GM12872 (cell line): Measurements from ENCODE around the gene CRYBG3.

Source experiments
- TF ChIP-seq, protein P1 (sequence below): IDR thresholded peaks from 3 replicates; pipeline ENCODE4 v1.5.1; 2011; ENCODE audit warnings: low read depth, mild to moderate bottlenecking, low read length, moderate library complexity; ENCODE audit not compliant: insufficient read depth

CRYBG3 gene

DNA sequence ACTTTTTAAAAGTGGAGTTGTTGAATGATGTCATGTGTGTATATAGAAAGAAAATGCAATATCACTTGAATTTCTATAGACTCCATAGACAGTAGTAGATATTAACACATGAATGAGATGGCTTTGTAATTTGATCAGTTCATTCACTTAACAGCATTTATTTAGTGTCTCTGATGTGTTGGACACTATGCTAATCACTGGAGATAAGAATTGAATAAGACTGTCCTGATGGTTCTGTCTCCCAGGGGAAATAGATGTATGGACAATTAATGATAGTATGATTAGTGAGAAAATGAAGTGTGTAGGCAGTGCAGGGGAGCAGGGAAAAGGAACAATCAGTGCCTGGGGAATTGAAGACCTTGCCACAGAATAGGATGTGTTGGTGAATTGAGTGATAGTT is 77.5 kb downstream of the CRYBG3 start:
- TF ChIP-seq, protein P1, sequence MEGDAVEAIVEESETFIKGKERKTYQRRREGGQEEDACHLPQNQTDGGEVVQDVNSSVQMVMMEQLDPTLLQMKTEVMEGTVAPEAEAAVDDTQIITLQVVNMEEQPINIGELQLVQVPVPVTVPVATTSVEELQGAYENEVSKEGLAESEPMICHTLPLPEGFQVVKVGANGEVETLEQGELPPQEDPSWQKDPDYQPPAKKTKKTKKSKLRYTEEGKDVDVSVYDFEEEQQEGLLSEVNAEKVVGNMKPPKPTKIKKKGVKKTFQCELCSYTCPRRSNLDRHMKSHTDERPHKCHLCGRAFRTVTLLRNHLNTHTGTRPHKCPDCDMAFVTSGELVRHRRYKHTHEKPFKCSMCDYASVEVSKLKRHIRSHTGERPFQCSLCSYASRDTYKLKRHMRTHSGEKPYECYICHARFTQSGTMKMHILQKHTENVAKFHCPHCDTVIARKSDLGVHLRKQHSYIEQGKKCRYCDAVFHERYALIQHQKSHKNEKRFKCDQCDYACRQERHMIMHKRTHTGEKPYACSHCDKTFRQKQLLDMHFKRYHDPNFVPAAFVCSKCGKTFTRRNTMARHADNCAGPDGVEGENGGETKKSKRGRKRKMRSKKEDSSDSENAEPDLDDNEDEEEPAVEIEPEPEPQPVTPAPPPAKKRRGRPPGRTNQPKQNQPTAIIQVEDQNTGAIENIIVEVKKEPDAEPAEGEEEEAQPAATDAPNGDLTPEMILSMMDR = no peak

DNA sequence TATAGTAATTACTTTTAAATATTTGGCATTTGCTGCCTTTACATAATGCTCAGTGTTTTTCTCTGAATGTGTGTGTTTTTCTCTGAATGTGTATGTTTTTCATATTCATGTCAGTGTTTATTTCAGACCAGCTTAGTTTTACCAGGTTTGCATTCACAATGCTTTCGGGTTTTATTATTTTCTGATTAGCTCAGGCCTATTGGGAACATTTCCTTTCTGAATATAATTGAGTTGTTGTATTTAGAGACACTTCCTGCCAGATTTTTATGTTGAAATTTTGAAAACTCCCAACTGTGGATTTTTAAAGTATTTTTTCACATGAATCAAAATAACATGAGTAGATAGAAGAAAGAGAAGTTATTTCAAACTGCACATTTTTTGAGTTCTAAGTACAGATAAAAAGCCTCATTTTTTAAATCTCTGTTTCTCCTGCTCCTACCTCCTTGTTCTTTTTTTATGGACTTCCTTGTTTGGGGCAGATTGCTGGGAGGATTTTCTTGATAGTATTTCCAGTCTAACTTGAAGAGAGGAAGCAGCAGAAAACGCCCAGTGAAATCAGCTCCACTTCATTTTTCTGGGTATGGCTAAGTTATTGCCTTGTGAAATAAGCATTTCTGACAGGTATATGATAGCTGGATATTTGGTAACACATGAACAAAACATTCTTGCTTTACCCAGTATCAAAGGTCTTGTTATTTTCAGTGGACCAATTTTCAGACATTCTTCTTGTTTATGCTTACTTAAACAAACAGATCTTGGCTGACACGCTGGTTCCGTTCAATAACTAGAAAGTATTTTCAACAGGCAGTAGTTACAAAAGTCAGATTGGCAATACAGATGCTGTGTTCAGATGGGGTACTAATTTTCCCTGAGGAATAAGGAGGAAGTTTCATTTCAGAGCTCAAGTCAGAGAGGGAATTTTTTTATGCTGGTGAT is 79.8 kb downstream of the CRYBG3 start:
- TF ChIP-seq, protein P1 = no peak

DNA sequence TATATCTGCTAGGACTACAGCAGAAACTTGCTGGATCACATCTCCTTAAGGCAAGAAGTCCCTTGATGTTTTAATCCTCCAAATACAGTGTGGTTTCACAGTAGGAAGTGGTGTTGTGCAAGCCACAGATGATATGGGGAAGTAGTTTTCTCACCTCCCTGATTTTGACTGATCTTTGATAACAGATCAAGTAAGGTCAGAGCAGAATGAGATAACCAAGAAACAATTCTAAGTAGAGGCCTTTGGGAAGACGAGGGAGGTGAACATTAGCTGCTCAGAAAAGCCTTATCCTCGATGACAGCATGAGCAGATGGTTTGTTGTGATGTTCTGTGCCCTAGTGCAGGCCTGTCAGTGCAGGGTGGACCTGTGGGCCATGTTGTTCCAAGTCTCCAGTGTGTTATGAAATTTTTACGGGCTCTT is 89.1 kb downstream of the CRYBG3 start:
- TF ChIP-seq, protein P1 = no peak

DNA sequence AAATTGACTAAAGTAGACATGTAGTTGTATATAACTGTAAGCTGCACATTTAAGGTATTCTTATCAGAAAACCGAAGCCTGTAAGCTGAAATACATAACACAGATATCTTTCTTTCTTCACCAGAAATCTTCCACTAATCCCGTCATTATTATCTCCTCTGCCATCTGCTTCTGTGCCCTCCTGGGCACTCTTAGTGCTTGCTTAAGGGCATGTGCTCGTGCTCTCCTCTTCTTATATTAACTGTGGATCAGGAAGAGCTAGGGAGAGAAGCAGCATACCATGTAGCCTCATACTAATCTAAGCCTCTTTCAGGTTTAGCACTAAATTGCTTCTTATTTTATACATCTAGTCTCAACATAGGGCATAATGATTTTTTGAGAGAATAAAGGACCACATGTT is 89.6 kb downstream of the CRYBG3 start:
- TF ChIP-seq, protein P1 = no peak

DNA sequence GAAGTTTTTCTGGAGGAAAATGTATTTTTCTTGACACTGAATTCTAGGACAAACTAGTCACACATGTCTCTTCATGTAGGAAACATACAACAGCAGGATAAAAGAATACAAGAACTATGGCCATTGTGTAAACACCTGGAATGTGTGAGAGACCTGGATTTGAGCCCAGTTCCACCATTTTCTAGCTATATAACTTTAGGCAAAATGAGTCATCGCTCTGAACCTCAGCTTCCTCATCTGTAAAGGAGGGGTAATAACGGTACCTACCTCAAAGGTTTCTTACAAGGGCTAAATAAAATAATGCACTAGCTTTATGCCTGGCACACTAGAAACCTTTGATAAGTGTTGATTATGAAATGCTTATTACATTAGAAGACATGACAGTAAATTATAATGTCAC is 92.6 kb downstream of the CRYBG3 start:
- TF ChIP-seq, protein P1 = no peak

DNA sequence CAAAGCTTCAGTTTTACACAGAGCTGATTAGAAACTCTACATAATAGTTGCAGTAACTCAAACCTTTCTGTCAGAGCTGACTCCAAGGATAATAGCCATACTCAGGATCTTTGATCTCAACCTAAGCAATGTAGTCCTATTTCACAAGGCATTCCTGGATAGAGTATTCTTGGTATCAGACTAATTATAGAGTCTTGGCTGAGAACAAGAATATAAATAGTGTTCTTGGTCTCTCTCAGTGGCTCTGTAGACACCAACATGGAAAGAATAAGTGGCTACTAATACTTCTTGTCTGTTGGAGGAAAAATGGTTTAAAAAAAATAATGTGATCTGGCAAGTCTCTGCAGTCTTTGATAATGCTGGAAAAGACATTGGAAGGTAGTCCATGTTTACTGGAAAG is 94.8 kb downstream of the CRYBG3 start:
- TF ChIP-seq, protein P1 = no peak

DNA sequence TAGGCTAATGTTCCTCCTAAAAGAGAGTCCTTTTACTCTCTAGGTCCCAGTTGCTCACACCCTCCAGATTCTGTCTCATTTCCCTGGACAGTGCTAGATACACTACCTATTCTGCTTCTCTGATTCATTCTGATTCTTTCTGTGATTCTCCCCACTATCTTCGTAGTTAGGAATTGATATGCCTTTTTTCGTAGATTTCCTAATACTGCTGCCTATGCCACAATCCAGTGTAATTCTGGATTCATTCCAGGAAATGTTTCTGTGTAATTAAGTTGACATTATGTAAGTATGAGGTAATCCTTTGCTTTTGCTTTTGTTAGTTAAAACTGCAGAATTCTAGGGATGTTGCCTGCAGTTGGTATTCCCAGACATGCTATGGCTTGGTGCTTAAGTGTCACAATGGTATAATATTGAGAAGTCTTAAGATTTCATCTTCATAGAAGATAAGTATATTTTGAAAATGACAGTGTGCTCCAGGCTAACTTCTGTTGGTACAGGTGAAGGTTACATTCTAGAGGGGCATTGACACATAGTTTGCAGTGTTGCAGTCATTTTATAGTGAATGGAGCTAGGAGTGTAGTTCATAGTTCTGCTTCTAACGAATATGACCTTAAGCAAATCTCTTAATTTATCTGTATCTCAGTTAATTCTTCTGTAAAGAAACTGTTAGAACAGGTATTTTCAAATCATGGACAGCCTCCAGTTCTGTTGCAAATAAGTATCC is 96.2 kb downstream of the CRYBG3 start:
- TF ChIP-seq, protein P1 = no peak
